Activated CD4-positive, alpha-beta T cell treated with anti-CD3 and anti-CD28 coated beads for 48 hours (primary cell): ENCODE data around the gene FCHSD2.
"Not testable (repeated sequence)": the region's sequence is repeated elsewhere in the genome, so short reads cannot be mapped to it uniquely, and the experiment has no call there.

Source experiments
- DNase-seq: peaks from one replicate; pipeline ENCODE4 v3.0.0-alpha.2; 2020

Gene FCHSD2

DNA sequence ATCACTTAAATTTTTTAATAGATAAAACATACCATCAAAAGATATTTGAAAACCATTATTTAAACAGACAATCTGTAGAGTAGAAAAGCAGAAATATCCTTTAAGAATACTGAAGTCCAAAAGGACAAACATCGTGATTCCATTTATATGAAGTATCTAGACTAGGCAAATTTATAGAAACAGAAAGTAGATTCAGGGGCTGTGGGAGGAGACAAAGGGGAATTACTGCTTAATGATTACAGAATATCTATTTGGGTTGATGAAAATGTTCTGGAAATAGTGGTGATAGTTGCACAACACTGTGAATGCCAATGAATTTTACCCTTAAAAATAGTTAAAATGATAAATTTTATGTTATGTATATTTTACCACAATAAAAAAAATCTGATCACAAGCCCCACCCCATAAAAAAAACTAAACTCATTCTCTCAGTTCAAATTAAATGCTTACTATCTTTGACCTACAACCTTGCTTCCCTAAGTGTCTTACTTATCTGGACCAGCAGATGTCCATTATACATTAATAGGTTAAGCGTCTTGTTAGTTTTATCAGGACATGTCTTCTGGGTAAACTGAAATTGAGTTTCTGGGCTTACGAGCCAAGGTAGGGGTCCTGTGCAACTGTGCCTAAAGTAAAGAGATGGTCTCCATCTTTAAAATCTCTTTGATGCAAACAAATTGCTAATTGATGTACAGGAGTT lies 86.3 kb downstream of the FCHSD2 start:
- no peak for DNase-seq

DNA sequence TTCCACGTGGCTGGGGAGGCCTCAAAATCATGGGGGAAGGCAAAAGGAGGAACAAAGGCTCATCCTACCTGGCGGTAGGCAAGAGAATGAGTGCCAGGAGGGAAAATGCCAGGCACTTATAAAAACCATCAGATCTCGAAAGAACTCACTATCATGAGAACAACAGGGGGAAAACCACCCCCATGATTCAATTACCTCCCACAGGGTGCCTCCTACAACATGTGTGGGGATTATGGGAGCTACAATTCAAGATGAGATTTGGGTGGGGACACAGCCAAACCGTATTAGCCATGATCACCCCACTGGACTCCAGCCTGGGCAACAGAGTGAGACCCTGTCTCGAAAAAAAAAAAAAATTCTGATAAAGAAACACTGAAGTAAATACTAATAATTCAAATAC lies 87.1 kb downstream of the FCHSD2 start:
- DNase-seq: no peak

DNA sequence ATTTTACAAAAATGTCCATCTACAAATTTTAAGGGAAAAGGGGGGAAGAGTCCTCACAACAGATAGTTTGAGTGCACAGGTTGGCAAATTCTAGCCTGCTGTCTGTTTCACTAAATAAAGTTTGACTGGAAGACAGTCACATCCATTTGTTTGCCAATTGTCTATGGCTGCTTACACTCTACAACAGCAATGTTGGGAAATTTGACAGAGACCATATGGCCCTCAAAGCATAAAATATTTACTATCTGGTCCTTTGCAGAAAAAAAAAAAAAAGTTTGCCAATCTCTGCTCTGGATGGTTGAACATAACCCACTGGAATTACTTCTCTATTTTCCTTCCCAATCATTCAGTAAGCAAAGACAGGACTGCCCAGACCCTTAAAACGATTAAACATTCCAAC lies 88.2 kb downstream of the FCHSD2 start:
- no peak for DNase-seq

DNA sequence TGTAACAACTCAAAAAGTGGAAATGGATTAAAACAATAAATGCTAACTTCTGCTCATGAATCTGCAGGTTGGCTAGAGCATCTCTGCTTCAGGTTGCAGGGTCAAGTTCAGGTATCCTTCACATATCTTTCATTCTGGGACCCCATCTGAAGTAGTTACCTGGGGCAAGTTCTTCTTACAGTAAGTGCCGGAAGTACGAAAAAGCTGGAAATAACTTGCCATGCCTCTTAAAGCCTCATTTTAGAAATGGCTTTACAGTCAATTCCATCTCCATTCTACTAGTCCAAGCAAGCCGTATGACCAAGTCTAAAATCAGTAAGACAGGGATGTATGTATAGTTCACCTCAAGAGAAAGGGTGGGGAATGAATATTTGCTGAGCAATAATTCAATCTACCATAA lies 93.7 kb downstream of the FCHSD2 start:
- DNase-seq: no peak

DNA sequence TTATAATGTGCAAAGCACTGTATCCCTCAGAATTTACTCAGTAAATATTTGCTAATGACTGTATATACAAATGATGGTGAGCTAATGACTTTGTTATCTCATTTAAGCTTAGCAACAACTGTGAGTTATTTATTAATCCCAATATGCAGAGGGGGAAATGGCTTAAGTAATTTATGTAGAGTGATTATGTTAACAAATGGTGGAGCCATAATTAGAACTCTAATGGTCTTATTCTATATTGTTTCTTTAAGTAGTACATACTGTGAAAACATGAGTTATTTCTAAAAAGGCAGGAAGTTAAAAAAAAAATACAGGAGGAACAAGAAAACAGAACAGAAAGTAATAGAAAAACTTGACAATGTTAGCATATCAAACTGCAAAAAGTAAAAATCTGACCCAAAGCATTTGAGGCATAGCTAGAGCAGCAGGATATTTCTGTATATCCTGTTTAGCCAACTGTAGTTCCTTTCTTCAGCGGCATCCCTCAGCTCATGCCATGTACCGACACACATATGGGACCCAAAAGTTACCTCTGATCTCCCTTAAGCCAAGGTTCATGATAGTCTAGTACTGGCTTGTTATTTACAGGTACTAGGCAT lies 94.2 kb downstream of the FCHSD2 start:
- DNase-seq: no peak

DNA sequence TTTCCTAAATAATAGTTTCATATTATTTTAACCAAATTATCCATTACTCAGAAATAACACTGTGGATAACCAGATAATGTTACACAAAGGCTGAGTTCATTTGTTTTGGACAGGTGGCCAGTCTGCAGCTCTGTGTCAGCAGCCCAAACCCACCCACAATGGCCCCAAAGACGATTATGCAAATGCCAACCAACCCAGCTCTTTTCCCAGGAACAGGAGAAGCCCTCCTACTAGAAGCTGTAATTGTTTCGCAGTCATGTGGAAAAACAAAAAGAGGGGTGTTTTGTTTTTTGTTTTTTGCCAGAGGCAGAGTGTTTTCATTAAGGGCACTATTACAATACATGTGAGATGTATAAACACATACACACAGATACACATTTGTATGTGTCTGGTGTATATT lies 102.1 kb downstream of the FCHSD2 start:
- no peak for DNase-seq

DNA sequence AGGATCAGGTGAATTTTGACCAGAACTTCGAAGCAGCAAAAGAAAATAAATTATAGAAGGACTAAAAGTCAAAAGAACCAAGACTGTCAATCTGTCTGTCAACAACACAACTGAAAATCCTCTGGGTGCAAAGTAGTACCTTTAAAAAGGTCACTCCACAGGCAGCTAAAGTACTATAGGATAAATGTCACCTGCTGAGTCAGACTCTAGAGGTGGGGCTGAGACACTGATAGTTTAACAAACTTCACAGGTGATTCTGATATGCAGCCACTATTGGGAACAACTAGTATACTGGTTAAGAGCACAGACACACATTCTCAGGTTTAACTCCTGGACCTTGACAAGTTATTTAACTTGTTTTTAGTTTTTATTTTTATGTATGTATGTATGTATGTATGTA lies 107.3 kb downstream of the FCHSD2 start:
- peak; percentile 9 for DNase-seq

DNA sequence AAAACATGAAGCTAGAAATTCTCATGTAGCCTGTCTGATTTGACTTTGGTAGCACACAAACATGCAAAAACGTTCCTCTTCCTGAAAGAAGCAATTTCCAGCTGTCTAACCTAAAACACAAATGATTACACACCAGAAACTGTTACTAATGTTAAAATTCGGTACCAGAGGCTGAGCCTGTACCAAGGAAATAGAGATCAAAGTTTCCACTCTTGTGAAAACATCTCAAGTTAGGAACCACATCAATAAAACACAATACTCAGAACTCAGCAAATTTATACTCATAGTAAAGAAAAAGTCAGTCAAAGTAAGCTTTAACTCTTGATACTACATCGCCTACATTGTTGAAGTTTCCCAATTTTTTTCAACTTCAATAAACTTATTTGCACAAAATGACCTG lies 107.8 kb downstream of the FCHSD2 start:
- no peak for DNase-seq

DNA sequence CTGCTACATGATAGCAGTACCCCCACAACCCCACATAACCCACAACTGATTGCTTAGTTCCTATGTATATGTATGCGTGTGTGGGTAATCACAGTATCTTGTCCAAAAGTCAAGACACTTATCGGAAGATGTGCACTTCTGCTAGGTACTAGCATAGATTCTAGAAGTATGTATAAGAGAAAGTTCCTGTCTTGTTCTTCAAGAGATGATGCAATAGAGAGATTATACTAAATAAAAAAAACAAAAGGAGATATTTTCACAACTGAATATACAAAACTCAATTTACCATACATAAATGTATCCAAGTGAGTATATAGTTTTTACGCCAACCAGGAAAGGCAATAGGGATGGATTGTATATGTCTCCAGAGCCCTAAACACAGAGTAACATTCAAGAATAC lies 112.0 kb downstream of the FCHSD2 start:
- DNase-seq: no peak

DNA sequence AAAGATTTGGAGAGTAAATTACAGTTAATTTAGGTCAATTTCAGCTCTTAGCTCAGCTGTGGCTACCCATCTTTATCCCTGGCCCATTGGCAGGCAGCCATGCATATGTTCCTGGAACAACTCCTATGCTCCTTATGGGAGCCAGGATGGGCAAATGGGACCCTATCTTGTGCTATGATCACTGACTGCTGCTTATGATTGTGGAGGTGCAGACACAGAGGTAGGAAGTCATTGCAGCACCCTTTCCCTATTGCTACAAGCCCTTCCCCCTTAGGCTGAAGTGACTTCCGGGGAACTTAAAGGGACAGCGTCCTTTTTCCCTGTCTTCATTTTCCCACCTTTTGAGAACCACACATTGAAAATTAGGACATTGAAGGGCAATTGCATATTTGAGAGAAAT lies 112.7 kb downstream of the FCHSD2 start:
- no peak for DNase-seq

DNA sequence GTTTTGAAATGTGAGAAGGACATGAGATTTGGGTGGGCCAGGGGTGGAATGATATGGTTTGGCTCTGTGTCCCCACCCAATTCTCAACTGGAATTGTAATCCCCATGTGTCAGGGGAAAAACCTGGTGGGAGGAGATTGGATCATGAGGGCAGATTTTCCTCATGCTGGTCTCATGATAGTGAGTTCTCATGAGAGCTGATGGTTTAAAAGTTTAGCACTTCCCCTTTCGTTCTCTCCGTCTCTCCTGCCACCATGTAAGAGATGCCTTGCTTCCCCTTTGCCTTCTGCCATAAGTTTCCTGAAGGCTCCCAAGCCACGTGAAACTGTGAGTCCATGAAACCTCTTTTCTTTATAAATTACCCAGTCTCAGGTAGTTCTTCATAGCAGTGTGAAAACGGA lies 113.5 kb downstream of the FCHSD2 start:
- no peak for DNase-seq

DNA sequence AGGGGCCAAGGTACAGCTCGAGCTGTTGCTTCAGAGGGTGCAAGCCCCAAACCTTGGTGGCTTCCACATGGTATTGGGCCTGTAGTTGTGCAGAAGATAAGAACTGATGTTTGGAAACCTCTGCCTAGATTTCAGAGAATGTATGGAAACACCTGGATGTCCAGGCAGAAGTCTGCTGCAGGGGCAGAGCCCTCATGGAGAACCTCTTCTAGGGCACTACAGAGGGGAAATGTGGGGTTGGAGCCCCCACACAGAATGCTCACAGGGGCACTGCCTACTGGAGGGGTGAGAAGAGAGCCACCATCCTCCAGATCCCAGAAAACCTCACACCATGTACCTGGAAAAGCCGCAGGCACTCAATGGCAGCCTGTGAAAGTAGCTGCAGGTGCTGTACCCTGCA lies 114.3 kb downstream of the FCHSD2 start:
- not testable (repeated sequence) for DNase-seq

DNA sequence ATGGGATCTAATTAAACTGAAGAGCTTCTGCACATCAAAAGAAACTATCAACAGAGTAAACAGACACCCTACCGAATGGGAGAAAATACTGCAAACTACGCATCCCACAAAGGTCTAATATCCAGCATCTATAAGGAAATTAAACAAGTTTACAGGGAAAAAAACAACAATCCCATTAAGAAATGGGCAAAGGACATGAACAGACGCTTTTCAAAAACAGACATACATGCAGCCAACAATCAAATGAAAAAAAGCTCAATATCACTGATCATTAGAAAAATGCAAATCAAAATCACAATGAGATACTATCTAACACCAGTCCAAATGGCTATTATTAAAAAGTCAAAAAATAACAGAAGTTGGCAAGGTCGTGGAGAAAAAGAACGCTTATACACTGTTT lies 117.5 kb downstream of the FCHSD2 start:
- DNase-seq: no peak

DNA sequence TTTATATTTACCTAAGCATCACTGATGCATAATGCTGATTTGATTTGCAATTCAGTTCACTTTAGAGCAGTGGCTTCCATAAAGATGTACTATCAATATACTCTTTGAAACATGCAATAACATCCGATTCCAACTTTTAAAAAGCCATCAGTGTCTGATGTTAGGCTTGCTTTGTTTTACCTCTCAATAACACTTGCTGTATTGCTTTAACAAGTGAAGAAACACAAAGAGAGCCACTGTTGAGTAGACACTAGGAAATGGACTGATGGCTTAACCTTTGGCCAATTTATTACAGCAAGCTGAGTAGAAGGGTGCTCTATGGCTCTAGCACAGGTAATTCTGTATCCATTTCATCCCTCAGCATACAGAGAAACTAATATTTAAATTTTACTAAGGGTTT lies 122.1 kb downstream of the FCHSD2 start:
- no peak for DNase-seq

DNA sequence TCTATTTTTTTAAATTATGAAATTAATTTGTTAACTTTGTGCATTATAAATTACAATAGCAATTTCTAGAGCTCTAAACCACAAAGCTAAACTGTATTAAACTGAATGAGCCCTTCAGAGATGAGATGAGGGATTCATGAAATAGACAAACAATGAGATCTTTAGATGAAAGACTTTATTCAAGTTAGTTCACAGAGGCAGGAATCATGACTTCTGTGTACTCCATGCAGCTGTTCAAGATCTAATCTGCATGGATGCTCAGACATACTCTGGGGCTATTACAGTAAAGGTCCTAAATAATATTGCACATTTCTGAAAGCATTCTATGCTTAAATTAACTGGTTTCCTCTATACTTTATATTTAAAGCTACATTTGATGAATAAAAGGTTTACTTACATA lies 122.7 kb downstream of the FCHSD2 start:
- no peak for DNase-seq

DNA sequence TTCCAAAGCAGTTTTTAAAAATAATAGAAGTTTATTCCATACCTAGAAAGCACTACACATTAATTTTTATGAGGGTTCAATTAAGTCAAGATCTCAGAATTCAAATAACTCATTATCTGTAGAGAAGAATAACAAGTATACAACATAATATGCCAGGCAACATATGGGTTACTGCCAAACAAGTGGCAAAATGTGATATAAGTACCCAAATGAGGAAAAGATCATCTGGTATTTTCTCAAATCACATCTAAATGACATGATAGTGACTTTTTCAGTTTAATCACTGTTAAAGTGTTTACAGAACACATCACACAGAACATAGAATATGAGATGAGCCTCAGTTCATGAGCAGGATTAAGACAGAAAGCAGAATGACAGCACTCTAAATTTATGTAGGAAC lies 123.3 kb downstream of the FCHSD2 start:
- DNase-seq: no peak

DNA sequence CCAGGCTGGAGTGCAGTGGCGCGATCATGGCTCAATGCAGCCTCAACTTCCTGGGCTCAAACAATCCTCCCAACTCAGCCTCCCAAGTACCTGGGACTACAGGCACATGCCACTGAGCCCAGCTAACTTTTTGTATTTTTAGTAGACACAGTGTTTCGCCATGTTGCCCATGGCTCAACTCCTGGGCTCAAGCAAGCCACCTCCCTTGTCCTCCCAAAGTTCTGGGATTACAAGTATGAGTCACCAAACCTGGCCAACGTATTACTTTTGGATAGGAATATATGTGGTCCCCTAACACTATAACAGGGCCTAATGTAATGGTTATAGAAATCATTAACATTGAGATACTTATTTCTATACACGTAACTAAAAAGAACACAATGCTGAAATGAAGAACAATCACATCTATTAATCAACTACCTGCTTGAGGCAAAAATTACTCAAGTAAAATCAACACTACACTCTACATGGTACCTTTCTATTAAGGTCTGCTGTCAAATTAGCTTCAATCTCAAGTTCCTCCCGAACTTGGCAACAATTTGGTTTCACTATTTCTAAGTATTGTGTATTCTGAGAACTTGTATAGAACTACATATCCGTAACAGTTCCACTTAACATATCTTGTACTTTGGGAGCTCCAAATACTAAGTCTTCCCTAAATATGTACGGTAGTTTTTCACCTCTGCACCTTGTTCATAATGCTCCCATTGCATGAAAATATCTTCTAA lies 124.9 kb downstream of the FCHSD2 start:
- no peak for DNase-seq

DNA sequence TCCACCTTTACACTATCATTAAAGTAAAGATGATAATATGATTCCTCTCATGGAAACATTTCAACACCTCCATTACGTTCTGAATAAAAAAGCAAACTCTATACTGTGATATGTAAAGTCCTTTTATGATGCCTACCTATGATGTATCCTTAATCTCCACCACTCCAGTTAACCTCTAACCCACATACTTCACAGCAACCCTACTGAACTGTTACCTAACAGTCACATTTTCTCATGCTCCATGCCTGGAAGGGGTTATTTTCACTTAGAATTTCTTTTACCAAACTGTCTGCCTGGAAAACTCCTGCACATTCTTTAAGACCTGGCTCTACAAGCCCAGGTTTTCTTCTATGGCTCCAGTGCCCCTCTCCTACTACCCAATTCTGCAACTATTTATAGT lies 129.1 kb downstream of the FCHSD2 start:
- DNase-seq: no peak

DNA sequence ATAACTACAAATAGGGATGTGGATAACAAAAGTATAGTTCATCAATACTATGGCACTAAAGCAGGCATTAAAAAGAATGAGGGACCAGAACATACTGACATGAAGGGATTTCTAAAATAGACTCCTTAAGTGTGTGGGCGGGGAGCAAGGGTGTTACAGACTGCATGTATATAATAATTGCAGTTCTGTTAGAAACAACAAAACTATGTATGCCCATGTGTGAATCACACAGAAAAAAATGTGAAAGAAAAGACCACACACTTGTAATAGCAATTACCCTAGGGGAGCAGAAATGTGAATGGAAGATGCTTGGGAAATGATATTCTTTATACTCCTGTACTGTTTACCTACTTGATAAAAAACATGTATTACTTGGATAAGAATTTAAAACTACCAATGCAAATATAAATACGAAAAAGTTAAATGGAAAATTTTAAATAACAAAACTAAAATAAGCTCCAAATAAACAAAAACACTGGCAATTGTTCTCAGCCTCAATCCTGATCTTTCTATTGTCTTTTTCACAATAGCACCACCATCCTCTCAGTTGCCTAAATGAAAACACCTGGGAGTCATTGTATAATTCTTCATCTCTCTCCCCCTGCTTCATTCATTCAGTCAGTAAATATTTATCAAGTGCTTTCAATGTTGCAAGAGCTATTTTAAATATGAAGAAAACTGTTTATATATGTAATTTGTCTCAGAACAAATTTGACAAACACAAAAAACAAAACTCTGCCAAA lies 129.8 kb downstream of the FCHSD2 start:
- no peak for DNase-seq

DNA sequence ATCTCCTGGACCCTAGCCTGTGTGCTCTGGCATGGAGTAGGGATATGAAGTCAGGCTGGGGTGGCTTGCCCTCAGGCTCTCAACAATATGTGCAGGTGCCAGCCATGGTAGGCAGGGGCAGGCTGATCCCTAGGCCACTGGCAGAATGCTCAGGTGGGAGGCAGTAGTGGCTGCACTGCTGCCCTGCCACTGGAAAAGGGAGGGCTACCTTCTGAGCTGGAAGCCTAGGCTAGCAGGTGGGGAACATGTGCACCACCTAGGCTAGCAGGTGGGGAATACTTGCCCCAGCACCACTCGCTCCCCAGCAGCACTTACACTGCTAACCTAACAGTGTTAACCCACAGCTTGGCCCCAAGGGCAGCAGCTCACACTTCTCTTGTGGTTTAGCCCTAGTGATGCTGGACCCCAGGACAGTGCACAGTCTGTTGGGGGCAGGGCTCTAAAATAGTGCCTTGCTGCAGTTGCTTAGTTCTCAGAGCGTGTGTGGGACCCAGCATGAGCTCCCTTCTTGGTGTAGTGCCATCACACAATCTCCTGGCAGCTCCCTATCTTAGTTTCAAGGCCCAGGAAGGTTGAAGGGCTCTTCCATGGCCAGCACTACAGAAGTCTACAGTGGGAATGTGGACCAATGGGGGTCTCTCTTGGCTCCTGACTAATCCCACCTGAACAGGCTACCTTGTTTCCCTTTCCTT lies 130.8 kb downstream of the FCHSD2 start:
- DNase-seq: no peak

DNA sequence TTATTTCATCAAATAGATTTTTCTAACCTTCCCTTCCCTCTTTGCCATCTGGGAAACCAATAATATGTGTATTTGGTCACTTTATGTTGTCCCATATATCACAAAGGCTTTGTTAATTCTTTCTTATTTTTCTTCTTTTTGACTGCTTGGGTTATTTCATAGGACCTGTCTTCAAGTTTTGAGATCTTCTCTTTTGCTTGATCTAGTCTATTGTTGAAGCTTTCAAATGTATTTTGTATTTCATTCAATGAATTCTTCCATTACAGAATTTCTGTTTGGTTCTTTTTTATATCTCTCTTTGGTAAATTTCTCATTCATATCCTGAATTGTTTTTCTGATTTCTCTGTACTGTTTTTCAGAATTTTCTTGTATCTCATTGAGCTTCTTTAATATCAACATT lies 132.1 kb downstream of the FCHSD2 start:
- no peak for DNase-seq

DNA sequence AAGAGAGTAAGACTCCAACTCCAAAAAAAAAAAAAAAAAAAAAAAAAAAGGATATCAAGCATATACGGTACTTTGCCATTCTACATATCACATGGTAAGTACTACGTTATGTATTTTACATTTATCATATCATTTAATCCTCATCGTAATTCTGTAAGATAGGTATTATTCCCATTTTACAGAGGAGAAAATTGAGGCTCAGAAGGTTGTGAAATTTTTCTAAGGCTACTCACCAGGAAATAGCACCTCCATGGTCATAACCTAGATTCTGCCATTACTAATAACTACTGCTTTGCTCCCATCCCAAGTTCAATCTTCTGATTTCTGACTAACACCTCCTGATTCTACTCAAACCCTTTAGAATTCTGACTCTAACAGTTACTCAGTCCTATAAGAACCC lies 138.0 kb downstream of the FCHSD2 start:
- no peak for DNase-seq

DNA sequence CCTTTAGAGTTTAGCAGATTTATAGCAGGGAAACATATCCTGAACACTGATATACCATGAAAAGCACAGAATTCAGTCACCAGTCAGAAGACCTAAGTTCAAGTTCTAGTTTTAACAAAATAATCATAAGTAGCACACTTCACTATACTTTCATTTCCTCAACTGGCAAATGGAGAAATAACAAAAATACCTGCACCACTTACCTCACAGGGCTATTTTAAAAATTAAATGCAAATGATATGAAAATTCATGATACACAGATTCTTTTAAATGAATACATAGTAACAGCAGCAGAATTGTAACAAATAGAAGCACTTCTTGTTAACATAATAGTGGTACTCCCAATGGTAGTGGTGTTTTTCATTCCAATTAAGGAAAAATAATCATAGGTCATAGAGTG lies 139.0 kb downstream of the FCHSD2 start:
- DNase-seq: no peak
